ENCODE measurements around the gene ZYG11A. TPM values are rescaled to one million over a fixed set of nuclear protein-coding genes. Genes with fewer than 3 reads are reported as not detected.
"Not testable (repeated sequence)": the region's sequence is repeated elsewhere in the genome, so short reads cannot be mapped to it uniquely, and the experiment has no call there.

The ZYG11A gene
- total RNA-seq, 1 experiment from 2014 or later, result 0.36 TPM

GRCh38 chr1:52869727-52870126 lies 27.2 kb downstream of the ZYG11A start:
- intact Hi-C loops (cut with micrococcal nuclease; ENCODE audit: unreplicated experiment); H3K4me1 ChIP-seq (ENCODE audit: control insufficient read depth, insufficient read depth, low read length); in situ Hi-C loops (cut with HindIII; ENCODE audit: low pct_unique_long_range_greater_than_20kb, low sequenced_read_pairs); CTCF ChIA-PET; DNase-seq (ENCODE audit: low read depth, low spot score); H3K36me3 ChIP-seq (ENCODE audit: control insufficient read depth, insufficient read depth, low read length); H3K4me3 ChIP-seq (ENCODE audit: low read depth in 2 of 2, low read length in 2 of 2); ATAC-seq; BruUV-seq (replicated peaks); H3K27ac ChIP-seq (ENCODE audit: low read length); POLR2A ChIA-PET; H3K9me3 ChIP-seq (ENCODE audit: control insufficient read depth, insufficient read depth, low read depth, low read length); H3K27me3 ChIP-seq (ENCODE audit: control insufficient read depth, insufficient read depth, low read length): not testable (repeated sequence)

- DNase-seq (ENCODE audit: low read depth, low spot score), result no peak
- intact Hi-C loops (cut with micrococcal nuclease; ENCODE audit: unreplicated experiment) (no loop called here), in situ Hi-C loops (cut with HindIII; ENCODE audit: low pct_unique_long_range_greater_than_20kb, low sequenced_read_pairs) (no loop called here)
- BruUV-seq (replicated peaks), result no TSS peak
- Histone ChIP-seq H3K27me3 (ENCODE audit: control insufficient read depth, insufficient read depth, low read length) (no peaks in the 10 kb centered on the region), H3K4me3 (ENCODE audit: low read depth in 2 of 2, low read length in 2 of 2) (no peak overlapping the region), H3K4me1 (ENCODE audit: control insufficient read depth, insufficient read depth, low read length) (no peaks in the 10 kb centered on the region), H3K27ac (ENCODE audit: low read length) (no peak overlapping the region), H3K9me3 (ENCODE audit: control insufficient read depth, insufficient read depth, low read depth, low read length) (no peaks in the 10 kb centered on the region), H3K36me3 (ENCODE audit: control insufficient read depth, insufficient read depth, low read length) (no peaks in the 10 kb centered on the region)
- CTCF ChIA-PET, result no interaction called here
- POLR2A ChIA-PET, result no interaction called here
- ATAC-seq, result no peak
- TF ChIP-seq SIN3A (IDR thresholded peaks at IDR 0.05; ENCODE audit: borderline replicate concordance, insufficient read depth, low read depth, low read length), result no peak
- TF ChIP-seq, protein P1, sequence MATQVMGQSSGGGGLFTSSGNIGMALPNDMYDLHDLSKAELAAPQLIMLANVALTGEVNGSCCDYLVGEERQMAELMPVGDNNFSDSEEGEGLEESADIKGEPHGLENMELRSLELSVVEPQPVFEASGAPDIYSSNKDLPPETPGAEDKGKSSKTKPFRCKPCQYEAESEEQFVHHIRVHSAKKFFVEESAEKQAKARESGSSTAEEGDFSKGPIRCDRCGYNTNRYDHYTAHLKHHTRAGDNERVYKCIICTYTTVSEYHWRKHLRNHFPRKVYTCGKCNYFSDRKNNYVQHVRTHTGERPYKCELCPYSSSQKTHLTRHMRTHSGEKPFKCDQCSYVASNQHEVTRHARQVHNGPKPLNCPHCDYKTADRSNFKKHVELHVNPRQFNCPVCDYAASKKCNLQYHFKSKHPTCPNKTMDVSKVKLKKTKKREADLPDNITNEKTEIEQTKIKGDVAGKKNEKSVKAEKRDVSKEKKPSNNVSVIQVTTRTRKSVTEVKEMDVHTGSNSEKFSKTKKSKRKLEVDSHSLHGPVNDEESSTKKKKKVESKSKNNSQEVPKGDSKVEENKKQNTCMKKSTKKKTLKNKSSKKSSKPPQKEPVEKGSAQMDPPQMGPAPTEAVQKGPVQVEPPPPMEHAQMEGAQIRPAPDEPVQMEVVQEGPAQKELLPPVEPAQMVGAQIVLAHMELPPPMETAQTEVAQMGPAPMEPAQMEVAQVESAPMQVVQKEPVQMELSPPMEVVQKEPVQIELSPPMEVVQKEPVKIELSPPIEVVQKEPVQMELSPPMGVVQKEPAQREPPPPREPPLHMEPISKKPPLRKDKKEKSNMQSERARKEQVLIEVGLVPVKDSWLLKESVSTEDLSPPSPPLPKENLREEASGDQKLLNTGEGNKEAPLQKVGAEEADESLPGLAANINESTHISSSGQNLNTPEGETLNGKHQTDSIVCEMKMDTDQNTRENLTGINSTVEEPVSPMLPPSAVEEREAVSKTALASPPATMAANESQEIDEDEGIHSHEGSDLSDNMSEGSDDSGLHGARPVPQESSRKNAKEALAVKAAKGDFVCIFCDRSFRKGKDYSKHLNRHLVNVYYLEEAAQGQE (IDR thresholded peaks at IDR 0.05; ENCODE audit: insufficient read depth in 1 of 2, low read depth in 2 of 2, low read length in 1 of 2), result no peak
- no peak for TF ChIP-seq CTCF (IDR thresholded peaks at IDR 0.05)
- TF ChIP-seq TCF7L2 (IDR thresholded peaks at IDR 0.05; ENCODE audit: low read depth, low read length), result no peak
- no peak for TF ChIP-seq POLR2AphosphoS5 (IDR thresholded peaks at IDR 0.05; ENCODE audit: low read depth, low read length)
Observed at GRCh38 chr1:52876843-52877242, 34.3 kb downstream of the ZYG11A start.

- CTCF ChIA-PET, result no interaction called here
Observed at GRCh38 chr1:52877554-52877953, 35.0 kb downstream of the ZYG11A start.

More at GRCh38 chr1:52877554-52877953, 35.0 kb downstream of the ZYG11A start:
- no peaks in the 10 kb centered on the region for H3K27me3 ChIP-seq (ENCODE audit: control insufficient read depth, insufficient read depth, low read length)
- TF ChIP-seq SIN3A (IDR thresholded peaks at IDR 0.05; ENCODE audit: borderline replicate concordance, insufficient read depth, low read depth, low read length) (no peak), TCF7L2 (IDR thresholded peaks at IDR 0.05; ENCODE audit: low read depth, low read length) (no peak), CTCF (IDR thresholded peaks at IDR 0.05) (no peak), POLR2AphosphoS5 (IDR thresholded peaks at IDR 0.05; ENCODE audit: low read depth, low read length) (no peak)
- TF ChIP-seq, protein P1 (IDR thresholded peaks at IDR 0.05; ENCODE audit: insufficient read depth in 1 of 2, low read depth in 2 of 2, low read length in 1 of 2), result no peak
- BruUV-seq (replicated peaks), result no TSS peak
- in situ Hi-C loops (cut with HindIII; ENCODE audit: low pct_unique_long_range_greater_than_20kb, low sequenced_read_pairs) (no loop called here), intact Hi-C loops (cut with micrococcal nuclease; ENCODE audit: unreplicated experiment) (no loop called here)
- no peak overlapping the region for H3K4me3 ChIP-seq (ENCODE audit: low read depth in 2 of 2, low read length in 2 of 2)
- no peaks in the 10 kb centered on the region for H3K36me3 ChIP-seq (ENCODE audit: control insufficient read depth, insufficient read depth, low read length)
- no peaks in the 10 kb centered on the region for H3K4me1 ChIP-seq (ENCODE audit: control insufficient read depth, insufficient read depth, low read length)
- no peaks in the 10 kb centered on the region for H3K9me3 ChIP-seq (ENCODE audit: control insufficient read depth, insufficient read depth, low read depth, low read length)
- no peak overlapping the region for H3K27ac ChIP-seq (ENCODE audit: low read length)
- POLR2A ChIA-PET, result no interaction called here
- ATAC-seq (no peak), DNase-seq (ENCODE audit: low read depth, low spot score) (no peak)

All from Panc1 (cell line).